ENCODE results near the gene FLT1.

Gene FLT1, protein sequence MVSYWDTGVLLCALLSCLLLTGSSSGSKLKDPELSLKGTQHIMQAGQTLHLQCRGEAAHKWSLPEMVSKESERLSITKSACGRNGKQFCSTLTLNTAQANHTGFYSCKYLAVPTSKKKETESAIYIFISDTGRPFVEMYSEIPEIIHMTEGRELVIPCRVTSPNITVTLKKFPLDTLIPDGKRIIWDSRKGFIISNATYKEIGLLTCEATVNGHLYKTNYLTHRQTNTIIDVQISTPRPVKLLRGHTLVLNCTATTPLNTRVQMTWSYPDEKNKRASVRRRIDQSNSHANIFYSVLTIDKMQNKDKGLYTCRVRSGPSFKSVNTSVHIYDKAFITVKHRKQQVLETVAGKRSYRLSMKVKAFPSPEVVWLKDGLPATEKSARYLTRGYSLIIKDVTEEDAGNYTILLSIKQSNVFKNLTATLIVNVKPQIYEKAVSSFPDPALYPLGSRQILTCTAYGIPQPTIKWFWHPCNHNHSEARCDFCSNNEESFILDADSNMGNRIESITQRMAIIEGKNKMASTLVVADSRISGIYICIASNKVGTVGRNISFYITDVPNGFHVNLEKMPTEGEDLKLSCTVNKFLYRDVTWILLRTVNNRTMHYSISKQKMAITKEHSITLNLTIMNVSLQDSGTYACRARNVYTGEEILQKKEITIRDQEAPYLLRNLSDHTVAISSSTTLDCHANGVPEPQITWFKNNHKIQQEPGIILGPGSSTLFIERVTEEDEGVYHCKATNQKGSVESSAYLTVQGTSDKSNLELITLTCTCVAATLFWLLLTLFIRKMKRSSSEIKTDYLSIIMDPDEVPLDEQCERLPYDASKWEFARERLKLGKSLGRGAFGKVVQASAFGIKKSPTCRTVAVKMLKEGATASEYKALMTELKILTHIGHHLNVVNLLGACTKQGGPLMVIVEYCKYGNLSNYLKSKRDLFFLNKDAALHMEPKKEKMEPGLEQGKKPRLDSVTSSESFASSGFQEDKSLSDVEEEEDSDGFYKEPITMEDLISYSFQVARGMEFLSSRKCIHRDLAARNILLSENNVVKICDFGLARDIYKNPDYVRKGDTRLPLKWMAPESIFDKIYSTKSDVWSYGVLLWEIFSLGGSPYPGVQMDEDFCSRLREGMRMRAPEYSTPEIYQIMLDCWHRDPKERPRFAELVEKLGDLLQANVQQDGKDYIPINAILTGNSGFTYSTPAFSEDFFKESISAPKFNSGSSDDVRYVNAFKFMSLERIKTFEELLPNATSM (N-terminal part only)

DNA sequence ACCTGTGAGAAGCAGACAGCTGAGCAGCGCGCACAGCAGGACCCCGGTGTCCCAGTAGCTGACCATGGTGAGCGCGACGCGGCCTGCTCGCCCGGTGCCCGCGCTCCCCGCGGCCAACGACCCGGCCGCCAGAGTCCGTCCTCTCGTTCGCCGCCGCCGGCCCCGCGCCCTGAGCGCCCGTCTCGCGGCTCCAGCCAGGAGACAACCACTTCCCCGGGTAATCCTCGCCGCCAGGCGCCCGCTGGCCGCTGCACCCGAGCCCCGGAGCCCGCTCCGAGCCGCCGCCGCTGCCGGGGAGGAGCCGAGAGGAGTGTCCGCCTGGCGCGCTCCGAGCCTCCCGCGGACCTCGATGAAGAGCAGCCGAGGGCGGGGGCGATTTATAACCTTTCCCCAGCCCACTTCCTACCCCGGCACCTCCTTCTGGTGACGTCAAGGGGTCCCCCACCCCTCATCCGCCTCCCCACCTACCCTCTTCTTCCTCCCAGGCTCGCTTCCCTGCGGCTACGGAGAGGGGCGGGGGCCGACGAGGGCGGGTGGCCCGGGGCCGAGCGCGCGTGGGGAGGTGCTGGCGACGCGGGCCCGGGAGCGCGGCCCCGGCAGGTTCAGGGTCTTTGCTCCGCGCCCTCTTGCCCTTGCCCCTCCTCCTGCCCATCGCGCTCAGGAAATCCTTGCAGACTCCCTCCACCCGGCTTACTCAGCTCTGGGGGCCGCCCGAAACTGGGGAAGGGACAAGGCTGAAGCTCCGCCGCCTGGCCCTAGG is at the start of gene FLT1:
TSS of gene FLT1 (minus strand) at position 351 of the 760 bp plus-strand sequence. CDS start at position 66, 285 bp downstream.
- no peak for DNase-seq

DNA sequence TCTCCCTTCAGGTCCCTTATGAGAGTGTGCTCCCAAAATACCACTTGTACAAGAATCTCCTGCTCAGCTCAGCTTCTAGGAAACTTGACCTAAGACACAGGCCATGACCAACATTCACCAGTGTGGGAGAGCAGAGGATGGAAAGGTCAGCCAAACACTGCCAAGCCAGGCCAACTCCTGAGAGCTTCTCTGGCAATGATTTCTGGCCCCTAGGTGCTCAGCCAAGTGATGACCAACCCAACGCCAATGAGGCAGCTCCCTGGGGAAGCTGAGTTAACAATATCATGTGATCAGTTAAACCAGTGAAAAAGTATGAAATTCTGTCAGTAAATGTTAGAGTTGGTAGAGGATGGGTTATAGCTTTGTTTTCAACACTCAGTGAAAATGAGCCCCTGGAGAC is 49.1 kb upstream of the FLT1 start:
- DNase-seq, result no peak

DNA sequence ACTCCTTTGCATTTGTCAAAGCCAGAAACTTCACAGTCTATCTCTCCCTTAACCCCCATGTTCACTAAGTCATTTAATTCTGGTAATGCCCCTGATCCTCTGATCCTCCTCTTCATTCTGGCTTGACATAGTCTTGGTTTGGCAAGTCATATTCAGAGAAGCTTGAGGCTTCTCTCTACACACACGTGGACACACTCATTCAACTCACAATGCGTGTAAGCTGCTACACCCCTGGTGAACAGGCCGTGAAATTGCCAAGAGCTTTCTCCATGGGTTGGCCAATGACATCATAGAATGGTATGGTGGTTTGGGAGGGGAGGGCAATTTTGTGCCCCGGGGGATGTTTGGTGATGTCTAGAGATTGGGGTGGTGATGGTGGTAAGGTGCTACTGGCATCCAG is 47.9 kb upstream of the FLT1 start:
- DNase-seq, result no peak

DNA sequence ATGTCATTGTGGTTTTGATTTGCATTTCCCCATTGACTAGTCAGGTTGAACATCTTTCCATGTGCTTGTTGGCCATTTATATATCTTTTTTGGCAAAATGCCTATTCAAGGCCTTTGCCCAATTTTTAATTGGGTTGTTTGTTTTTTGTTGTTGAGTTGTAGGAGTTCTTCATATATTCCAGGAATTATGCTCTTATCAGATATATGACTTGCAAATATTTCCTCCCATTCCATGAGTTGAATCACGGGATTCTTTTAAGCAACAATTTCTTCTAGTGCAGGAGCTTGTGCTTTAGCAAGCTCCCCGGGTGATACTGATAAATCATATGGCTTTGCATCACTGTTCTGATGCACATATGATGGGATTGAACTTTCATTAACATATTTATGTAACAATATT is 47.0 kb upstream of the FLT1 start:
- DNase-seq, result no peak

DNA sequence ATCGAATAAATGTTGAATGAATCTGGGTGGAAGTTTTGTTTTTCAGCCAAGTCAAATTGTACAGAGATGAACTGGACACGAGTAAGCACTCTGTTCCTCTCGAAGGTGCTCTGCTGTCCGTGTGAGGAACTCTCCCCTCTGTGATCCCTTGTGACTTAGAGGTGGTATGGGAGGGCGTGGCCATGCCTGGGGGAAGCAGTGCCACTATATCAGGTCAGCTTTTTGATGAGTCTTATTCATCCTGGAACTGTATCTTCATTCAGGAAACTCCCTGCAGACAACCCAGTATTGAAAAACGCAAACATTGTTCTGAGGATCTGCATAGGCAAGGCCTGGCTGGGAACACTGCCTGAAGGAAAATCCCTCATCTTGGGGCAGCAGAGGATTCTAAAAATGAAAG is 45.7 kb upstream of the FLT1 start:
- no peak for DNase-seq

DNA sequence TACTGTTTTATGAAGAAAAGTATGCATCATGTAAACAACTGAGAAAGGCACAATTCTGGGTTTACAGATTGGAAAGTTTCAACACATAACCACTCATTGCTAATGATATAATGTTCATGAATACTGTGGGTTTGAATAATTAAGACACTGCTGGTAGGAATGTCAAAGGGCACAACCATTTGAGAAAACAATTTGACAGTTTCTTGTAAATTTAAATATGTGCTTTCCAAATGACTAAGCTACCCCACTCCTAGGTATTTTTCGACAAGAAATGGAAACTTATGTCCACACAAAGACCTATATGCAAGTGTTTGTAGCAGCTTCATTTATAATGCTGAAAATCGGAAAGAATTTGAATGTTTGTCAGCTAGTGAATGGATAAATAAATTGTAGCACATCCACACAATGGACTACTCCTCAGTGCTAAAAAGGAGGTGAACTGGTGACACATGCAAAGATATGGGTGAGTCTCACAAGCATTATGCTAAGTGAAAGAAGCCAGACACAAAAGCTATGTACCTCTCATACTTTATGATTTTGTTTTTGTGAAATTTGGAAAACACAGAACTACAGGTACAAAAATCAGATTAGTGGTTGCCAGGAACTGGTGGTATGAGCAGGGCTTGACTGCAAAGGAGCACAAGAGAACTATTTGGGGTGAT is 44.8 kb upstream of the FLT1 start:
- DNase-seq, result no peak

DNA sequence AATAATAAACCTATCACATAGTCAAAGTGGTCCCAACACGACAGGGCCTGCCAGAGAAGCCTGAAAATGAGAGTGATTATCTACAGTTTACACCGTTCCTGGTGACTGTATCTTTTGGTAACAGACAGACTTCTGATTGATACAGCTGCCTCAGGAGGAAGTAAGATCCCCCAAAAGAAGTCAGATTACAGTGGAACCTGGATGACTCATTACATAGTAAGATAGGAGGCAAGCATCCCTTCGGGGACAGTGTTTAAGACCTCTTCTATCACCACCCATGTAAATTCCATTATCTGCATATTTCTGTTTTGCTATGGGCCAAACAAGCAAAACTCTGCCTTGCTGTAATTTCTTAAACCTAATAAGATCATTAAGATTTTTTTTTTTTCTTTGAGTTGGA is 44.0 kb upstream of the FLT1 start:
- DNase-seq, result no peak

DNA sequence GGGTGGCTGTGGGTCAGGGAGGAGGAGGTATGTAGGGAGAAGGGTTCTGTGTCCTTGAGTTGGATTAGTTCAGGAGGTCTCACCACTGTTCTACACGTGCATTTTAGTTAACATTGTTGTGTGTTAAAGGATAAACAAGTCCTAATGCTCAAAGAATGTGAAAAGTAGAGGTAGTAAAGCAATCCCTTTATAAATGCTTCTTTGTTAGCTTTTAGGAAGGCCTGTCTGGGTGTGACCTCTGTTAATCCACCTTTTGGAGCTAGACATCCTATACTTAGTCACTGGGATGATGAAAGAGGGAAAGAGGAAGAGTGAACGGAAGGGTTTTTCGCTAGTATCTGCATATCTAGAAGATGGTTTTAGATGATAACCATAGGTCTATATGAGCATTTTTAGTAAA is 42.2 kb upstream of the FLT1 start:
- DNase-seq, result no peak

DNA sequence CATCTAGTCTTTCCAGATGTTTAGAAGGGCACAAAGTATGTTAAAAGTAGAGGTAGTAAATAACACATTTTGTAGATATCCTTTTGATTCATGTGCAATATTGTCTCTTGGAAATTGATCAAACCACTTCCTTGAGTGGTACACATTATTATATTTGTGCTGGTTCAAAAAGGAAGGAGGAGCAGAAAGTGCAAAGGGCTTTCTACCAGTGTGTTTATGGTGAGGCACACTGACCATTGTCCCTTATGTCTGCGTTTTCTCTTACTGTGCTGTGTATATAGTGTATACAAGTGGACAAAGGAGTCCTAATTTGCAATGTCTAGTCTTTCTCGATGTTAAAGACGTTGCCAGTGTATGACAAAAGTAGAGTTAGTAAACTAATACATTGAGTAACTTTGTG is 41.4 kb upstream of the FLT1 start:
- no peak for DNase-seq

DNA sequence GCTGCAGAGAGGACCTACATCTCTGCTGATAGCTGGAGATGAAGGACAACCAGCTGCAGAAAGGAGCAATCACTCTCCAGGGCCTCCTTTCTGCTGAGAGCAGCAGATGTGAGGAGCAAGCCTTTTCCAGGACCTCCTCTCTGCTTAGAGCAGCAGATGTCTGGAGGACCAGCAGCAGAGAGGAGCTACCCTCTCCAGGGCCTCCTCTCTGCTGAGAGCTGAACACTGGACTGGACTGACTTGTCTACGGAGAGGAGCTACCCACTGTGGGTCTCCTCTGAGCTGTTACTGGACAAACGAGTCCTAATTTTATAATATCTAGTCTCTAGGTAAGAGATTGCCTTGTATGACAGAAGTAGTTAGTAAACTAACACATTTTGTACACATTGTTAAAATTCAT is 40.8 kb upstream of the FLT1 start:
- DNase-seq, result no peak

DNA sequence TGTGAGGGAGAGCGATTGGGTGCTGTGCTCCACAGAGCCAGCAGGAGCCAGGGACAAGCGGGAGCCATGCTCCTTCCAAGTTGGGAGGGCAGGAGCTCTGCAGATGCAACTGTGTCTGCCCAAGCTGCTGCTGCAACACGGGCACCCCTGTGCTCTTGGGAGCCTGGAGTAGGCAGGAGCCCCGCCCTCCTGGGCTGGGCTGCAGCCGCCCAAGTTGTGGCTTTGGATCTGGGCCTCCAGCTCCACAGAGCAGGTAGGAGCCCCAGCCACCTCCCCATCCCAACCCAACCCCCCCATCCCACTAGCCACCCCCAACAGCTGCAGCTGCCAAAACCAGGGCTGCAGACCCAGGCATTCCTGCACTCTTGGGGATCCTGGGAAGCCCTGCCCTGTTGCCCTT is 39.9 kb upstream of the FLT1 start:
- no peak for DNase-seq

DNA sequence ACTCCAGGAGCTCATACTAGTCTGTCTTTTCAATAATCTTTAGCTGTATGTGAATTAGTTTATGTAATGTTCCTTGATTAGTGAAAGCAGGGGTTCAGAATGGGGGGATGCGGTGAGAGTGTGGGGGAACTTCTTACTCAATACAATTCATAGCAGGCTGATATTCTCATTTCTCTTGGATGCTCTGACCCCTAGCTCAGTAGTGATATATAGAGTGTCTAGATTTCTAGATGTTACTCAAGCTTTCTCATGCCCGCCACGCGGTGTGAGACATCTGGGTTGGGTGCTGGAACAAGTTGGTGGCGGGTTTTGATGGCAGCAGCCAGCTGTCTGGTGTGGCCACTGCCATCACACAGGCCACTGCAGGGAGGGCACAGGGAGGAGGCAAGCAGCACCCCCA is 39.3 kb upstream of the FLT1 start:
- no peak for DNase-seq

DNA sequence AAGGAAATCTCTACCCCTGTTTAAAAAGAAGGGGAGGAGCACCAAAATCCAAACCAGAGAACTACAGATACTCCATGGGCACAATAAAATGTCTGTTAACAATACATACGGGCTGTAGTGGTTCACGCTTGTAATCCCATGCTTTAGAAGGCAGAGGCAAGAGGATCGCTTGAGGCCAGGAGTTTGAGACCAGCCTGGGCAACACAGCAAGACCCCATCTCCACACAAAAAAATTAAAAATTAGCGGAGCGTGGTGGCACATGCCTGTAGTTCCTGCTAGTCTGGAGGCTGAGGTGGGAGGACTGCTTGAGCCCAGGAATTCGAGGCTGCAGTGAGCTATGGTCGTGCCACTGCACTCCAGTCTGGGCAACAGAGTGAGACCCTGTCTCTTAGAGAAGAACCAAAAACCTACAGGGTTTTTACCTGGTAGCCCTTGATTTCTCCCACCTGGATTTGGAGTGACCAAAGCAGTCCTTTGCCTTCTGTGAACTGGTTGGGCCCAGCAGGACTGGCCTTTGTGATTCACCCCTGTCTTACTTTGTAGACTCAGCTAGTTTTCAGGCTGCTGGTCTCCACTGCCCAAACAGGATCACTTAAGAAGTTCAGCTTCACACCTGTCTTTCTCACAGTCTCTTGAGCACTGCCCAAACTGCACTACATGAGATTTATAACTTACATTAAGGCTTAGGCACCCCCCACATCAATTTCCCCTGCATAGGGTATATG is 38.7 kb upstream of the FLT1 start:
- DNase-seq, result no peak

DNA sequence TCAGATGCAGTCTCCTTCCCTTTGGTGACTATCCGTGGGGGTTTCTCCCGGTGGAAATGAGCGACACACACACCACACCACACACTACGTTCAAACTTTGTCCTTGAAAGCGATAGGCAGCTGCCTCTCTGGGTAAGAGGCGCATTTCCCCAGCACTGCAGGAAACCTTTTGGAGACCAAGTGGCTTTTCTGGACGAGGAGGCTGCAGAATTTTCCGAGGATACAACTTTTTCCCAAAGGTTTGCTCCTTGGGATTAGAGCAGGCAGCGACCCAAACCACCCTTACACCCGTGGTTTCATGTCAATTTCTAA is 38.2 kb upstream of the FLT1 start:
- DNase-seq, result no peak

DNA sequence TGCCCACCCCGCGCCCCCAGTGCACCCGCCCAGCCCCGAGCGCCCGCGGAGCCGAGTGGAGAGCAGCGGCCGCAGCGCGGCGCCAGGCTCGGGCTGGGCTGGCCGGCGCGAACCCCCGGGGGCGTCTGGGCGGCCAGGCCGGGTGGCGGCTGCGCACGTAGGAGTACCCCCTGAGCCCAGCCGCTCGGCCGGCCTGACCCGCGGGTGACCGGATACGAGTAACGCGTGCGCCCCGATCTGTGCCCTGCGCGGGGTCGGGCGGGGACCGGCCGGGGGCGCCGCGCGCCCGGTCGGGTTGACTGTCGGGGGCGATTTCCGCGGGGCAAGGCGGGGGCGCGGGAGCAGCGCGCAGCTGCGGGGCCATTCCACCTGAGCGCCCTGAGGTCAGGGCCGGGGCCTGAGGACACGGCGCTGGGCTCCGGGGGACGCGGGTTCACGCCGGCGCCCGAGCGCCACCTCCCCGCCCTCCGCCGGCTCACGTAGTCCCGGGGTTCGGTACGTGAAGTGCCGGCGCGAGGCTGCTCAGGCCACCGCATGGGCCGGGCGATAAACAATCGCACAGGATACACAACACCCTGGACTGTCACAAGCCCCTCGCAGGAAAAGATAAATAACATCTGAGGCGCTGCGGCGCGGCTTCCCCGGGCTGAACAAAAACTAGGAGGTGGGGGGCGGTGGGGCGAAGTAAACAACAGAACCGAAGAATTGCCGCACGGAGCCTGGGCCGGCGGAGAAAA is 37.6 kb upstream of the FLT1 start:
- DNase-seq, result no peak

DNA sequence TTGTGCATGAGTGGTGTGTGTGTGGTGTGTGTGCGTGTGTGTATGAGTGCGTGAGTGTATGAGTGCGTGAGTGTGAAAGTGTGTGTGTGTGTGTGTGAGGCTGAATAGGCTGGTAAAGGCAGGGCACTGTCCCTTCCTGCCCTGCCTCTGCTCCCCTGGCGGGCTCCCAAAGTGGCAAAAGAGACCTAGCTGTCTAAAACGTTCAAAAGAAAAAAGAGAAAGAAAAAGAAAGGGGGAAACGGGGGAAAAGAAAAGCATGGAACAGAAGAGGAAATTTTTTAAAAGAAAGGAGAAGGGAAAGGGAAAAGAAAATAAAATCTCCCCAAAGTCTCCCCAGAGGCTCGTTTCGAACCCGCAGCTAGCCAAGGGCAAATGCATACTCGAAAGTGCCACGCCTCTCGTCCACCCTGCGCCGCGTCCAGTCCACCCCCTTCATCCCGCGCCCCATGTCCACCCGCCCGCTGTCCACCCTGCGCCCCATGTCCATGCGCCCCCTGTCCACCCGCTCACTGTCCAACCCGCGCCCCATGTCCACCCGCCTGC is 37.0 kb upstream of the FLT1 start:
- DNase-seq, result no peak

DNA sequence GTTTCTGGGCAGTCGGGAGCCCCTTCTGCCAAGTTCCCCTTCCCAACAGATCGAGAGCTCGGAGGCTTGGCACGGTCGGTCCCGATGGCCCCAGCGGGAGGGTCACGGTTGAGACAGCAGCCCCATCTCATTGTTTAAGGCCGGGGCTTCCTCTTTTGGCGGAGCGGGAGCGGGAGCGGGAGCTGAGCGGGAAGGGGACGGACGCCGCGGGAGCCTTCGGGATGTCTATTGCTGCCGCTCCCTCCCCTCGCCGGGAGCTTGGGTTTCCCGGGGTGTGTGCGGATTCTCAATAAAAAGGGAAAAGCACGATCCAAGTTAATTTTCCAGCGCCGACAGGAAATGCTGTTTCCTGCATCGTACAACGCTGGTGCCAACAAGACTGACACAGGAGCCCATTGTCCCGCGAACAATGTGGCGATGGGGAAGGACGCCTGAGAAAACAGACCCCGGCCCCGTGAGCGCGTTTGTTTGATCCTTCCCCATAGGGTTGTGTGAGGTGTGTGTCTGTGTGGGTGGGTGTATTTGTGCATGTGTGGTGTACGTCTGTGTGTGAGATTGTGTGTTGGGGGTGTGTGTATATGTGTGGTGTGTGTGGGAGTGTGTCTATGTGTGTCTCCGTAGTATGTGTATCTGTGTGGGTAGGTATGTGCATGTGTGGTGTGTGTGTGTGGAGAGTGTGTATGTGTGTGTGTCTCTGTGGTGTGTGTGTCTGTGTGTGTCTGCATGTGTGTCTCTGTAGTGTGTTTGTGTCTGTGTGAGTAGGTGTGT is 36.3 kb upstream of the FLT1 start:
- no peak for DNase-seq

DNA sequence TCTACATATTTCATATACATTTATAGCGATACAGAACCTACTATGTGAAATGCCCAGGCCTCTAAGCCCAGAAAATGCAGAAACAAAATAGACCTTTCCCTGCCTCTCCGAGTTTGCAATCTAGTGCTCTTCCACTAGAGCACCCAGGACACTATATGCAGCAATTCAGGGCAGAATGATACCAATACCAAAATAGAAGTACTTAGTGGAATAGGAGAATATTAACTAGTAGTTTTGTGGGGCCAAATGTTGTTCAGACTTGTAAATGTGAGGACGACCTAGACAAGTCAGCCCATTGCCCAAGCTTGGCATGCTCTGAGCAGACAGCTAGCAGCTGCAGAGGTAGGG is 35.8 kb upstream of the FLT1 start:
- no peak for DNase-seq

DNA sequence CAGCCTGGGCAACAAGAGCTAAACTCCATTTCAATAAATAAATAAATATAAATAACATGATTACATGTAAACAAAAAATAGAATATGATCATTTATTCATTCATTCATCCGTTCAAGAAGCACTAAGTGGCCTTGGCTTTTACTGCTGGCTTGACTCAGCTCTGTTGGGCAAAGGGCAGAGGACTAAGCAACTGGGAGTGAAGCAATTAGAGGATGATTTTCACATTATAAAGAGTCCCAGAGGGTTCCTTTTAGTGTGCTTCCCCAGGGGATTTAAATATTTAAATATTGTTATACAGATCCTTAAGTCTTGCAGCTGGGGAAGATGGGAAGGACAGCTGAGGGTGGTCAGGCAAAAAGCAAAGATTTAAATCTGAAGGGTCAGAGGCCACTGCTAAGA is 34.9 kb upstream of the FLT1 start:
- no peak for DNase-seq

DNA sequence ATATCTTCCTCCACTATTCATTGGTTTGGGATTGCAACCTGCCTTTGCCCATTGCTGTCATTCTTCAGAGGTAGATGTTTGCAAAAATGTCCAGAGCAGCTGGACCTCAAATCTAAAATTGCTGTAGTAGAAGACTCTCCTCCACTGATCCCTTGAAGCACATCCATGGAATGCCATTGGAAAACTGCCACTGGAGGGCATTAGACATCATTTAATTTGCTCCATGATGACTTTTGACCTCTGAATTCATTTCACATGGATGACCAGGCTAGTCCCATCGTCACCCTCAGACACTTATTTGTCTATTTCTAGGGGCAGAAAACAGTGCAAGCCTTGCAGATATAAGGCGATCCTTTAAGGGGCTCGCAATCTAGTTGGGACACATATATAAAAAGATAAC is 33.9 kb upstream of the FLT1 start:
- no peak for DNase-seq
